ENCODE measurements around the gene DEPDC5. TPM values are rescaled to one million over a fixed set of nuclear protein-coding genes. Genes with fewer than 3 reads are reported as not detected.

Gene DEPDC5
- total RNA-seq (ENCODE audit: low replicate concordance): 8.1 and 11.0 TPM in 2 replicates

GRCh38 chr22:31753634-31754501, at the start of gene DEPDC5:
Gene DEPDC5, plus strand, starts transcription at chr22:31754019. Its CDS starts 903 bp downstream, at chr22:31754922.

GRCh38 chr22:31749636-31750364, 4.0 kb upstream of the DEPDC5 start, which contains the start of gene PRR14L:
Gene PRR14L, minus strand, starts transcription at chr22:31750132. Its CDS starts 11,272 bp downstream, at chr22:31738860.

GRCh38 chr22:31943978-31944699, 190.3 kb downstream of the DEPDC5 start, which contains the start of gene YWHAH:
Gene YWHAH, plus strand, starts transcription at chr22:31944535. Its CDS starts 199 bp downstream, at chr22:31944734.

Other genes with a start within 250 kb of the DEPDC5 start
- gene PISD, start 91.8 kb upstream of the DEPDC5 start, total RNA-seq (ENCODE audit: low replicate concordance): 13.5 and 24.4 TPM in 2 replicates
- 9.2 and 15.2 TPM in 2 replicates for gene PRR14L, start 3.9 kb upstream of the DEPDC5 start, total RNA-seq (ENCODE audit: low replicate concordance)
- 40.7 and 88.1 TPM in 2 replicates for gene YWHAH, start 190.5 kb downstream of the DEPDC5 start, total RNA-seq (ENCODE audit: low replicate concordance)

Measured in smooth muscle cell of the coronary artery (primary cell).